M059J (cell line): ENCODE measurements around the gene LRWD1. TPM values are rescaled to one million over a fixed set of nuclear protein-coding genes. Genes with fewer than 3 reads are reported as not detected.
"Not testable (repeated sequence)": the region's sequence is repeated elsewhere in the genome, so short reads cannot be mapped to it uniquely, and the experiment has no call there.

Experiments
- DNase-seq: peaks from one replicate; pipeline ENCODE4 v3.0.0-alpha.2; 2012; ENCODE audit warnings: low read depth
- total RNA-seq: library from RNA; depleted of rRNA; stranded (reverse); fragments of >200 nt; shearing (Covaris generic); gene quantifications from 2 replicates; pipeline ENCODE4 v1.2.3, GENCODE V29; 2014

Gene LRWD1
- total RNA-seq, 1 experiment from 2014 or later = 27.4 TPM

DNA sequence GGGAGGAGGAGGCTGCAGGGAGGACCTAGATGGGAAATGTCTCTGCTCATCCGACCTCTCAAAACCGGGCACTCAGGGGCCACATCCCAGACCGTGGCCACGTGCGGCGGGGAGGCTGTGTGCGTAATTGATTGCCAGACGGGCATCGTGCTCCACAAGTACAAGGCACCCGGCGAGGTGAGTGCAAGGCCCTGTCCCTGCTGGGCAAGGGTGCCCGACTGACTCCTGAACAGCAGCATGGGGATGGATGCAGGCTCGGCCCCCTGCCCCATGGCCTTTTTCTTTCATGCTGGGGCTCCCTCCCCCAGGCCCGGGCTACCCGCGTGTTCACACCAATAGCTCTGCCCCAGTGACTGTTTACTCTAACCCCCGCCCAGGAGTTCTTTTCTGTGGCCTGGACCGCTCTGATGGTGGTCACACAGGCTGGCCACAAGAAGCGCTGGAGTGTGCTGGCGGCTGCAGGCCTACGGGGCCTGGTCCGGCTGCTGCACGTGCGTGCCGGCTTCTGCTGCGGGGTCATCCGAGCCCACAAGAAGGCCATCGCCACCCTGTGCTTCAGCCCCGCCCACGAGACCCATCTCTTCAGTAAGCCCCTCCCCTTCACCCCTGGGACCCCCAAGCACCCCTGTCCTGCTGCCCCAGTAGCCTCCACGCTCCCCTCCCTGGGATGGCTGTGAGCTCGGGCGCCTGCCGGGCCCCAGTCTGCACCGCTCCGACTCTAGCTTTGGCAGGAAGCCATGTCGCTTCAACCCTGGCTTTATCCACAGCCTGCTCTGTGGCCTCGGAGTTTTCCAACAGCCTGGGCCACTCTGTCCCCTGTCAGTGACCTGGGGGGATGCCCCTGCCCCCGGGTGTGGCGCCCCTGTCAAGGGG lies 3.9 kb downstream of the LRWD1 start:
- DNase-seq = no peak

DNA sequence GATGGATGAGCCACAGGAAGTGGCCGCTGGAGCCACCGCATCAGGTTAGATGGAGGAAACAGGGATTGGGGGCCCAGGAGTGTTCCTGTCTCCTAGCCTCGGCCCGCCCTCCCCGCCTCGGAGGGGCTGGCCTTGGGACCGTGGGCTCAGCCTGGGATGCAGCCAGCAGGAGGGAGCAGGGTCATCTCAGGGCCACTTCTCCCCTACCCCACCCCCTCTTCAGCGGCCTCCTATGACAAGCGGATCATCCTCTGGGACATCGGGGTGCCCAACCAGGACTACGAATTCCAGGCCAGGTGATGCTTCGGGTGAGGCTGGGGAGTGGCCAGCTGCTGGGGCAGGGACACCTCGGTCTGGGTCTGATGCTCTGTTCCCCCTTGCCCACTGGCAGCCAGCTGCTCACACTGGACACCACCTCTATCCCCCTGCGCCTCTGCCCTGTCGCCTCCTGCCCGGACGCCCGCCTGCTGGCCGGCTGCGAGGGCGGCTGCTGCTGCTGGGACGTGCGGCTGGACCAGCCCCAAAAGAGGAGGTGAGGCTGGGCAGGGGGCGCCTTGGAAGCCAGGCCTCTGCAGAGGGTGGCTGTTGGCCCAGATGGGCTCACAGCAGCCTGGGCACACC lies 4.7 kb downstream of the LRWD1 start:
- DNase-seq = no peak

DNA sequence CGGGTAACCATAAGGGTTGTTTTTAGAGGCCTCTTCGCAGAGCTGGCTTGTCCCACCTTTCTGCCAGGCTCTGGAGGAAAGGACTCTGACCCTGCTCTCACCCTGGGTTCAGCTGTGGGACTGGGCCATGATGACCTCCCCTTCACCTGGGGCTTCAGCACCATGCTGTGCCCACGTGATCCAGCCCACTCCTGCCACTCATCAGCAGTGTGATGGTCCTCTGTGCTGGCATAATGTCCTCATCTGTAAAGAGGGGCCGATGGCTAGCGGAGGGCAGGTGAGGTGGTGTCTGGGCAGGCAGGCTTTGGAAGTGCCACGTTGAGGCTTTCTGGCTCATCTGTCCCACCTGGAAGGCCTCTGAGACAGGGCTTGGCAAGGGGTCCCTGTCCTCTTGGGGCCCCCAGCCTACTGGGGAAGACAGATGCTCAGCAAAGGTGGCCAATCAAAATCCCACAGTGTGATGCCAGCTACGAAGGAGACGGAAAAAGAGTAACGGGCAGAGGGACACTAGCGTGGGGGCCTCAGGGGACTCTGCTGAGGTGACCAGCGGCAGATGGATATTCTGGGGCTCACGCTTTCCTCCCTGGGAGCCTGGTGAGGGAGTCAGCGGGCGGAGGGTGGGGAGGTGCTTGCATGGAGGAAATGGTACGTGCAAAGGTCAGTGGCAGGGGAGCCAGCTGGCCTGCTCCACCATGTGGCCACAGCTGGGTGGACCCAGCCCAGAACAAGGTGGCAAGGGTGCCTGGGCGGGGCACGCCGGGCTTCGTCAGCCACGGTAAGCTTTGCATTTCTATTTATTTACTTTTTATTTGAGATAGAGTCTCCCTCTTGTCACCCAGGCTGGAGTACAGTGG lies 5.4 kb downstream of the LRWD1 start:
- DNase-seq = no peak

- no peak for DNase-seq
Observed at GRCh38 chr7:102471791-102472125, 7.0 kb downstream of the LRWD1 start.

GRCh38 chr7:102472126-102473041 lies 7.6 kb downstream of the LRWD1 start:
- DNase-seq = no peak

DNA sequence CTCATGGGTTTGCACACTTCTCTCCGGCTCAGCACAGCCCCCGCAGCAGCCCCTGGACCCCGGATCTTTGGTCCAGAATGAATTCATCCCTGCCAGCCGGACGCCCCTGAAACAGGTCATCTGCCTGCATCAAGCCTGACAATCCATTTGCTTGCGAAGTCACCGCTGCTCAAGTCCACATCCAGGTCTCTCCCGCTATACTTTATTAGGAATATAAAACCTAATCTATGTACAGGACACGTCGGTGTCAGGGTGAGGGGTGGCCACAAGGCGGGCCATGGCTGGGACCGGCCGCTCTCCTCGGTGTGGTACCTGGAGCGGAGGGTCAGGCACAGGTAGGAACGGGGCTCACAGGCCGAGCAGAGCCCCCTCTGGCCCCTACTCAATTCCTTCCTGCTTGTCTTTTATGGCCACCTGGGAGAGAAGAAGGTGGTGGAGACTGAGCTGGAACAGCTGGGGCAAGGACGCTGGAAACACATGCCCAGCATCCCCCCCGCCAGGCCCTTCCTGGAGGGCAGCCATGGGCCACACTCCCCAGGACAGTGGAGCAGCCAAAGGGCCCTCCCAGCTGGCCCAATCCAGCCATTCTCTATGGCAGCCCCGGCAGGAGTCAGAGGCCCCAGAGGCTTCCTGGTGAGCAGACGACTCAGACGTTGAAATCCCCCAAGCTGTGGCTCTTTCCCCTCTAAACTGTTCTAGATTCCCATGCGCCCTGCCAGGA lies 8.6 kb downstream of the LRWD1 start:
- no peak for DNase-seq

DNA sequence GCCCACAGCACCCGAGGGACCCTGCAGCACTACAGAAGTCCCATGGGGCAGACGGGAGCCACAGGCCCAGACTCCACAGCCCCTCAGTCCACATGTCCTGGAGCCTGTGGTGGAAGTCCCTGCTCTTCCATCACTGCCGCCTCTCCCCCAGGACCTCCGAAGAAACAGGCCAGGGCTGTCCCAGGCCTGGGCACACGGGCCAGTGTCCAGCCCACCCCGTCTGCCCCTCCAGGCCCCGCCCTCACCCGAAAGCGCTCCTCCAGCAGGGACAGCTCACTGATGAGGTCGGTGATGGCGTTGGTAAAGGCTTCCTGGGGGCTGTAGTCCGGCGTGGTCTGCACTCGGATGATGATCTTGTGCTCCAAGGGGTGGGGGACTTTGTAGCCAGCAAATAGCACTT lies 9.3 kb downstream of the LRWD1 start:
- not testable (repeated sequence) for DNase-seq

- peak; percentile 49 for DNase-seq
Observed at GRCh38 chr7:102474736-102475435, 10.1 kb downstream of the LRWD1 start.

DNA sequence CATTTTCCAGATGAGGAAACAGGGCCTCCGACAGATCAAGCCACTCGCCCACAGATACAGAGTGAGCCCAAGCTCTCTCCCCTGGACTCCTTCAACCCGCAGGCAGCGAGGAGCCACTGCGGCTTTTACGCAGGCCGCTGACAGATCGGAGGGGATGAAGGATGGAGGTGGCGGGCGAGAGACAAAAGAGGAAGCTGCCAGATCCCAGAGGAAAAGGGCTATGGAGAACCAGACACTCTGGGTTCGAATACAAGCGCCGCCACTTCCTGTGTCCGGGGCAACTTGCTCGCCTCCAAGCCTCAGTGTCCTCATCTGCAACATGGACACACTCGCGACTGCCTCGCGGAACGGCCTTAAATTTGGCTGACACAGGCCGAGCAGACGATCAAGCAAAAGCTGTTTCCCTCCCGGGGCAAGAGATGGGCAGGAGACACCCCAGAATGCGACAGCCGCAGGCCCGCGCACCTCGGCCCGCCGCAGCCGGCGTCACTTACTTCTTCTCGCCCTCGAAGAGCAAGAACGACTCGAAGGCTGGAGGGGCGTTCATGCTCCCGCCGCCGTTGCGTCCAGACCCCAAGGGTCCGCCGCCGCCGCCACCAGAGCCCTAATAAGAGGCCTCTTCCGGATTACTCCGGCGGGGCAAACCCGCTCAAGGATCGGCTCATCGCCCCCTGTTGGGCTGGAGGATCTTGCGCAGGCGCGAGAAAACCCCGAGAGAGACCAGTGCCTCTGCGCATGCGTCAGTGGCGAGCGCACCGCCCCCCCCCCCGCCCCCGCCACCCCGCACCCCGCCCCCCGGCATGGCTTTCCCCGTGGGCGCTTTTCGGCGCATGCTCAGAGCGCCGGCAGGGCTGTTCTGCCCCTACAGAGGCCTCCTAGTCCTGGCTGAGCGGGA lies 13.8 kb downstream of the LRWD1 start, which contains the start of gene POLR2J:
TSS of gene POLR2J (minus strand) at position 609 of the 895 bp plus-strand sequence. CDS start at position 547, 62 bp downstream.
- DNase-seq = peak; percentile 72

DNA sequence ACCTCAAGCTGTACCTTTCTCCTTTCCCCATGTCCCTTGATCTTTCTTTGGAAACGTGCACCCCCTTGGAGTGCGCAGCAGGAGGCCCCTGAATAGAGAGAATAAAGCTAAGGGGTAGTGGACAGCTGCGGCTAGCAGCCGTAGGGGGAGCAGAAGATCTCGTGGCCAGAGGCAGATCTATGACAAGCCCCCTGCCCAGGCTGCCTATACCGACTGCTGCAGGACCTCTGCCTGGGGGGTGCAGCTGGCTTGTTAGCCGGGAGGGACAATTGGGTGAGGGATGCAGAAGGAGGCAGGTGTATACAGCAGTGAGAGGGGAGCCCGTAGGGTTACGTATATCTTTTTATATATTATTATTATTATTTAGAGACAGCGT lies 14.4 kb downstream of the LRWD1 start:
- DNase-seq = not testable (repeated sequence)

- DNase-seq = not testable (repeated sequence)
Observed at GRCh38 chr7:102479982-102480637, 15.3 kb downstream of the LRWD1 start.

- not testable (repeated sequence) for DNase-seq
Observed at GRCh38 chr7:102481962-102482361, 17.2 kb downstream of the LRWD1 start.

- not testable (repeated sequence) for DNase-seq
Observed at GRCh38 chr7:102484317-102484716, 19.5 kb downstream of the LRWD1 start.

DNA sequence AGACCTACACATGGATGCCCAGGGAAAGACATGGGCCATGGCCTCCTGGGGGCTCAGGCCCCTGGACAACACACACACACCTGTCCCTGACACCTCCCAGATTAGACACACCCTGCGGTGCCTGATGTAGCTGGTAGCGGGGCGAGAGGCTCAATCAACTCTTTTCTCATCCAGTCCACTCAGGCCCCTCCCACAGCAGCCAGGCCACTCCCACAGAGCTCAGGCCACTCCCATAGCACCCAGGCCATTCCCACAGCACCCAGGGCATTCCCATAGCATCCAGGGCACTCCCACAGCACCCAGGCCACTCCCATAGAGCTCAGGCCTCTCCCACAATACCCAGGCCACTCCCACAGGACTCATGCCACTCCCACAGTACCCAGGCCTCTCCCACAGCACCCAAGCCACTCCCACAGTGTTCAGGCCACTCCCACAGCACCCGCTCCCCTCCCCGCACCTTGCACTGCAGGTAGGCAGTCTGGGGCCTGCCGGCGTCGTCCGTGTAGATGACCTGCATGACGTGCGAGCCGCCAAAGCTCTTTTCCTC lies 25.8 kb downstream of the LRWD1 start:
- DNase-seq = not testable (repeated sequence)

GRCh38 chr7:102493220-102493935 lies 28.6 kb downstream of the LRWD1 start:
- DNase-seq = not testable (repeated sequence)

DNA sequence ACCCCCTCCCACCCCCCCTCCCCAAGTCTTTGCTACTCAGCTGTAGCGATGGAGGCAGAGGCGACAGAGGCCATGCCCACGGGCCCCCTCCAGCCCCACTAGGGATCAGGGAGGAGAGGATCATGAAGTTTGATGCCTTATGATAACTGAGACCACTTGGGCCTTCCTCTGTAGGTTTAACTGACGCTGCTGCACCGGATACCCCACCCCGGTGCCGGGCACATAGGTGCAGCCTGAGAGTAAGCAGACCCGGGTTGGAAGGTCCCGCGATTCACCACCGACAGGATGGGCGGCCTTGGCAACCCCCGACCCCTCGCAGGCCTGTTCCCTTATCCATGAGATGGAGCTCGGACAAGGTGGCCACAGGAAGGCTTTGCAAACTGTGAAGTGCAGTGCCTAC lies 29.2 kb downstream of the LRWD1 start:
- DNase-seq = not testable (repeated sequence)

- not testable (repeated sequence) for DNase-seq
Observed at GRCh38 chr7:102494473-102495149, 29.8 kb downstream of the LRWD1 start.
